ENCODE data around the gene ERGIC1. TPM values are rescaled to one million over a fixed set of nuclear protein-coding genes. Genes with fewer than 3 reads are reported as not detected.

The ERGIC1 gene
- total and polyA plus RNA-seq, 2 of the 13 experiments (the other 11 are each of a cell fraction or from before 2014, with no cell fraction given) = 78.5 to 184 TPM

DNA sequence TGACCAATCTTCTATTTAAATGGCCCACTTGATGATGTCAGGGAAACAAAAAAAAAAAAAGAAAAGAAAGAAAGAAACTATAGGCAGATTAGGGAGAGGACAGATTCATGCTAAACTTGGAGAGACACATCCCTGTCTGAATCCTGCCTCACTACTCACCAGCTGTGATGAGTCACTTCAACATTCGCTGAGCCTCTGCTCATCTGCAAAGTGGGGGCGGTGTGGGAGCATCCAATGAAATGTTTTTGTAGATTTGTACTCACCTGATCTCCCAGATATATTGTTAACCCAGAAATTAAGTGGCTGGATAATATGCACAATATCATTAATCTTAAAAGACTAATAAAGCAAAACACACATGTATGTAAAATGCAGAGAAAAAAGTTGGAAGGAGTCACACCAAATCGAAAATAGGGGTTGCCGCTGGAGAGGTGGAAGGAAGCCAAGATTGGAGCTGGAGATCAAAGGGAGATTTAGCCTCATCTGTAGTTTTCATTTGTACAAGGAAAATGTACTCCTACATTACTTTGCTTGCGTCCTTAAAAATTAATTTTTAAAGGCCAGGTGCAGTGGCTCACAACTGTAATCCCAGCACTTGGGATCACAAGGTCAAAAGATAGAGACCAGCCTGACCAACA, 17.0 kb upstream of the ERGIC1 start (continued):
- no peak for TF ChIP-seq ZBTB20 (CRISPR knock-in tag; IDR thresholded peaks at IDR 0.05; ENCODE audit: borderline replicate concordance, low read depth)
- peak; percentile 24; the same call in 1 of the 2 replicates for TF ChIP-seq STAG1 (CRISPR knock-in tag; IDR thresholded peaks at IDR 0.05)
- no peak for TF ChIP-seq GPN1 (CRISPR knock-in tag; IDR thresholded peaks at IDR 0.05; ENCODE audit: borderline replicate concordance)
- no peak for TF ChIP-seq EZH2 (conservative IDR thresholded peaks at IDR 0.05; ENCODE audit: low read depth, low read length)
- TF ChIP-seq HDAC6 (IDR thresholded peaks at IDR 0.05; ENCODE audit: low read depth, low read length) = no peak
- TF ChIP-seq, protein P1, sequence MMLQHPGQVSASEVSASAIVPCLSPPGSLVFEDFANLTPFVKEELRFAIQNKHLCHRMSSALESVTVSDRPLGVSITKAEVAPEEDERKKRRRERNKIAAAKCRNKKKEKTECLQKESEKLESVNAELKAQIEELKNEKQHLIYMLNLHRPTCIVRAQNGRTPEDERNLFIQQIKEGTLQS (CRISPR knock-in tag; IDR thresholded peaks at IDR 0.05) = peak; percentile 57; the same call in 1 of the 2 replicates
- peak; percentile 54; the same call in 1 of the 2 replicates for TF ChIP-seq SAP130 (CRISPR knock-in tag; IDR thresholded peaks at IDR 0.05; ENCODE audit: low read depth)
- no peak for TF ChIP-seq ZNF451 (CRISPR knock-in tag; IDR thresholded peaks at IDR 0.05)
- TF ChIP-seq JARID2 (CRISPR knock-in tag; IDR thresholded peaks at IDR 0.05; ENCODE audit: insufficient replicate concordance) = no peak
- TF ChIP-seq CAMTA2 (CRISPR knock-in tag; IDR thresholded peaks at IDR 0.05; ENCODE audit: borderline replicate concordance) = no peak
- TF ChIP-seq FOSL2 (CRISPR knock-in tag; IDR thresholded peaks at IDR 0.05) = peak; percentile 94
- TF ChIP-seq ZNF496 (CRISPR knock-in tag; IDR thresholded peaks at IDR 0.05; ENCODE audit: insufficient replicate concordance) = no peak
- TF ChIP-seq ZNF790 (CRISPR knock-in tag; IDR thresholded peaks at IDR 0.05; ENCODE audit: borderline replicate concordance) = no peak
- no peak for TF ChIP-seq REPIN1 (CRISPR knock-in tag; IDR thresholded peaks at IDR 0.05; ENCODE audit: borderline replicate concordance, low read depth)
- TF ChIP-seq HOMEZ (CRISPR knock-in tag; IDR thresholded peaks at IDR 0.05; ENCODE audit: low read depth) = 0 out of 2 replicates have a peak, but pooled peaks have one; percentile 16
- TF ChIP-seq ZNF558 (CRISPR knock-in tag; IDR thresholded peaks at IDR 0.05; ENCODE audit: borderline replicate concordance) = no peak
- TF ChIP-seq TCF7 (IDR thresholded peaks at IDR 0.05; ENCODE audit: low read depth) = peak; percentile 34; the same call in 1 of the 2 replicates
- TF ChIP-seq ZNF770 (CRISPR knock-in tag; IDR thresholded peaks at IDR 0.05) = no peak
- TF ChIP-seq ZBTB33 (CRISPR knock-in tag; IDR thresholded peaks at IDR 0.05) = no peak
- TF ChIP-seq, protein P2, sequence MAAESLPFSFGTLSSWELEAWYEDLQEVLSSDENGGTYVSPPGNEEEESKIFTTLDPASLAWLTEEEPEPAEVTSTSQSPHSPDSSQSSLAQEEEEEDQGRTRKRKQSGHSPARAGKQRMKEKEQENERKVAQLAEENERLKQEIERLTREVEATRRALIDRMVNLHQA (CRISPR knock-in tag; IDR thresholded peaks at IDR 0.05) = no peak
- TF ChIP-seq, protein P3, sequence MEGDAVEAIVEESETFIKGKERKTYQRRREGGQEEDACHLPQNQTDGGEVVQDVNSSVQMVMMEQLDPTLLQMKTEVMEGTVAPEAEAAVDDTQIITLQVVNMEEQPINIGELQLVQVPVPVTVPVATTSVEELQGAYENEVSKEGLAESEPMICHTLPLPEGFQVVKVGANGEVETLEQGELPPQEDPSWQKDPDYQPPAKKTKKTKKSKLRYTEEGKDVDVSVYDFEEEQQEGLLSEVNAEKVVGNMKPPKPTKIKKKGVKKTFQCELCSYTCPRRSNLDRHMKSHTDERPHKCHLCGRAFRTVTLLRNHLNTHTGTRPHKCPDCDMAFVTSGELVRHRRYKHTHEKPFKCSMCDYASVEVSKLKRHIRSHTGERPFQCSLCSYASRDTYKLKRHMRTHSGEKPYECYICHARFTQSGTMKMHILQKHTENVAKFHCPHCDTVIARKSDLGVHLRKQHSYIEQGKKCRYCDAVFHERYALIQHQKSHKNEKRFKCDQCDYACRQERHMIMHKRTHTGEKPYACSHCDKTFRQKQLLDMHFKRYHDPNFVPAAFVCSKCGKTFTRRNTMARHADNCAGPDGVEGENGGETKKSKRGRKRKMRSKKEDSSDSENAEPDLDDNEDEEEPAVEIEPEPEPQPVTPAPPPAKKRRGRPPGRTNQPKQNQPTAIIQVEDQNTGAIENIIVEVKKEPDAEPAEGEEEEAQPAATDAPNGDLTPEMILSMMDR (CRISPR knock-in tag; IDR thresholded peaks at IDR 0.05) = peak; percentile 37
- TF ChIP-seq NFYB (CRISPR knock-in tag; IDR thresholded peaks at IDR 0.05) = 0 out of 2 replicates have a peak, but pooled peaks have one; percentile 32
